WI38 (cell line): ENCODE results near the gene PCDHGA2.
A peak's percentile ranks its signal among the peaks of the same experiment; 100 is the strongest.
"Not testable (repeated sequence)": the region's sequence is repeated elsewhere in the genome, so short reads cannot be mapped to it uniquely, and the experiment has no call there.

Experiments used
- H3K4me3 ChIP-seq: 2 replicates; pipeline ENCODE4 v1.5.1; 2011; ENCODE audit warnings: low read depth, mild to moderate bottlenecking, control low read depth, low read length
- TF ChIP-seq, protein P1 (sequence below): IDR thresholded peaks from 2 replicates; pipeline ENCODE4 v1.5.1; 2012; ENCODE audit warnings: low read depth, mild to moderate bottlenecking, control low read depth, low read length

PCDHGA2 gene

DNA sequence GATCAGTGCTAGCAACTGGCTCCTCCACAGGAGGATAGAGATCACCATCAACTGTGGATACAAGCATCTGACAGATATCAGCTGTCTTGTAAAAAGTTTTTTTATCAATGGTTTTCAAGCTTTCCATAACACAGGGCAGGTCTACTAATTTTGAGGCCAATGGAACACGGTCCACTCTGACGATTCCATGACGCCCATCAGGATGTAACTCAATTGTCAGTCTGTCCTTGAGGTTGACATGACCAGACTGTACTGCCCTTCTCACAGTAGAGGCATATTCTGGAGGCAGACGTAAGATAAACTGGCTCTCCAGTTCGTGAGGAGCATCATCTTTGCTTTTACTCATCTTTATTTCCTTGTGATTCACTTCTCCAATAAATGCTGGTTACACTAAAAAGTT lies 18.9 kb upstream of the PCDHGA2 start:
- H3K4me3 ChIP-seq = peak overlapping the region; percentile 90
- TF ChIP-seq, protein P1, sequence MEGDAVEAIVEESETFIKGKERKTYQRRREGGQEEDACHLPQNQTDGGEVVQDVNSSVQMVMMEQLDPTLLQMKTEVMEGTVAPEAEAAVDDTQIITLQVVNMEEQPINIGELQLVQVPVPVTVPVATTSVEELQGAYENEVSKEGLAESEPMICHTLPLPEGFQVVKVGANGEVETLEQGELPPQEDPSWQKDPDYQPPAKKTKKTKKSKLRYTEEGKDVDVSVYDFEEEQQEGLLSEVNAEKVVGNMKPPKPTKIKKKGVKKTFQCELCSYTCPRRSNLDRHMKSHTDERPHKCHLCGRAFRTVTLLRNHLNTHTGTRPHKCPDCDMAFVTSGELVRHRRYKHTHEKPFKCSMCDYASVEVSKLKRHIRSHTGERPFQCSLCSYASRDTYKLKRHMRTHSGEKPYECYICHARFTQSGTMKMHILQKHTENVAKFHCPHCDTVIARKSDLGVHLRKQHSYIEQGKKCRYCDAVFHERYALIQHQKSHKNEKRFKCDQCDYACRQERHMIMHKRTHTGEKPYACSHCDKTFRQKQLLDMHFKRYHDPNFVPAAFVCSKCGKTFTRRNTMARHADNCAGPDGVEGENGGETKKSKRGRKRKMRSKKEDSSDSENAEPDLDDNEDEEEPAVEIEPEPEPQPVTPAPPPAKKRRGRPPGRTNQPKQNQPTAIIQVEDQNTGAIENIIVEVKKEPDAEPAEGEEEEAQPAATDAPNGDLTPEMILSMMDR = no peak

DNA sequence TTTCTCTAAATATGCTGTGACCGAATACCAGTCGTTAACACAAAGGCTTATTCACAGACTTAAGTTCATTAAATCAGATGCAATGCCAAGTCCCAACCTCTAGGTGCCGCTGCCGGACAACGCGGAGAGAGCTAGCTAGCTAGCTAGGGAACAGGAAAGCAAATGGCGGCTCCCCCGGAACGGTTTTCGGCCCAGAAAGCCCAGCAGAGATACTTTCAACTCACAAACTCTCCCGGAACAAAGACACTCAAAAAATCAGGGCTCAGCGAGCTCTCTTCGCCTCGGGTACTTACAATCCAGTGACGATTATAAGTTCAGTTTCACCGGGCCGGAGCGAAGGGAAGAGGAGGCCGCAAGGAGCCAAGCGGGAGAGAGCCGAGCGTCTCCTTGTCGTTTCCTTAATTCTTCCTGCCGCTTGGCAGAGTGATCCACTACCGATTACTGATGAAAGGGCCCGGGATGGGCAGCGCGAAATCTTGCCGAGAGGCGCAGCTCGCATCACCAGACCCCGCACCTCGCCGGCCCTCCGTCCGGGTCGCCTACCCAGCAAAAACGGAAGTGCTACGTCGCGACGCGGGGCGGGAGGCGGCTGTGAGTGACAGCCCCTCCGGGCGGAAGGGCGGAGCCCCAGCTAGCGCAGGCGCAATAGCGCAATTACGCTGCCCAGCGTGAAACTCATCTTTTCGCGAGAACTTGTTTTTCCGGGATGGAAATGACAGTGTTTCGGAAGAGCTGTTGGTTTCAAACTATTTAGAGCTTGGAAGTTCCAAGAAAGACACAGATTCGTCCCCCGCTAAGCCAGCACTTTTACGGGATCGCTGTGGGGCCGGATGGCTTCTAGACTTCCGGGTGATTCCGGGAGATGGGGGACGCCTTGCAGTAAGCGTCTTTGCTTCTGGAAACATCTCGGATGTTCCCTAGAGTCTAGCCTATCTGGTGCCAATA lies 18.1 kb upstream of the PCDHGA2 start, which contains the start of gene TAF7:
Gene TAF7, minus strand, starts transcription at position 560 of the 945 bp plus-strand sequence. CDS start 740 bp downstream, outside the sequence.
- TF ChIP-seq, protein P1 = peak; percentile 81
- H3K4me3 ChIP-seq = peak within 1 kb of the TSS; percentile 90

GRCh38 chr5:141322261-141322660 lies 16.3 kb upstream of the PCDHGA2 start:
- H3K4me3 ChIP-seq = no peak overlapping the region
- TF ChIP-seq, protein P1 = no peak

DNA sequence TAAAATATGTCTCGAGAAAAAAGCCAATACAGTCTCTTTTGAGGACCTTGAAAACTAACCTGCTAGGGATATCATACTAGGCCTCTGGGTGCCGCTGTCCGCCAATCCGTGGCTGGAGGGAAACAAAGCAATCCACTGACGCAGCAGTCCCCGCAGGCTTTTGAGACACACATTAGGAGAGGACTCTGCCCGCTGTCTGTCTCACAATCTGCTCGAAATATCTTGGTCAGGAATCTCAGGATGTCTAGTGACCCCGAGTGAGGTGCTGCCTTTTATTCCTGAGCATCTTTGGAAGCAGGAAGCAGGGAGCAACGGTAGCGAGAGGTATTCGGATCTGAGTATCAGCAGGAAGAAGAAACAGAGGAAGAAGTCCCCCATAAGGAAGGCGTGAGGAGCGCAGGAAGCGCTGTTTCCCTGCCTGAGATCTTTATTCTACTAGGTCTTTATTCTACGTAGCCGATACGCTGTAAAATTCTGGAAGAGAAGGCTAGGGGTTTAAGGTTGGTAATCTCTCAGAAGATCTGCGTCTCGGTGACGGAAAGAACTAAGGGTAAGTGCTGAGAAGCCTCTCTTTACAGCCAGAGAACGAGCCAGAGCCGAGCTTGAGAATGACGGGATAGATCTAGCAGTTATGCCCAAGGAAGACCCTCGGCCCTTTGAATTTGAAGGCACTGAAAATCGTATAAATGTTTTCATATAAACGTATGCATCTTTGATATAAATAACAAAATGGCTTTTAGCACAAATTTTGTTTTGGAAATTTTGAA lies 12.3 kb upstream of the PCDHGA2 start:
- TF ChIP-seq, protein P1 = peak; percentile 92
- H3K4me3 ChIP-seq = peak overlapping the region; percentile 62

DNA sequence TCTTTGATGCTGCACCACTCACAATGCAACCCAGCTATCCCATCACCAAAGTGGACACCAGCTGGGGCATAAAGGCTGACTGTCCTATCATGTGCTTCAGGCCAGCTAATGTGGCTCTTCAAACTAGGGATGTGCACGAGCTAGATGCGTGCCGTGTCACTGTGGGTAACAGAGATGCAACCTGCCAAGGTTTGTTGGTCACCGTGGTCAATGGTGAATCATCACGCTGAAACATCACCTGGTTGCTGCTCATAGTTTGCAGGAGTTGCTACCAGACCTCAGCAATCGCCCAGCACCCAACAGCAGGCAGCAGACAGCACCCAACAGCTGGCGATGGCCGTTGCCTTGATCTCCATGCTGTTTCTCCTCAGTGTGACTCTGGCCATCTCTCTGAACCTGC lies 10.3 kb upstream of the PCDHGA2 start:
- no peak overlapping the region for H3K4me3 ChIP-seq
- TF ChIP-seq, protein P1 = no peak

DNA sequence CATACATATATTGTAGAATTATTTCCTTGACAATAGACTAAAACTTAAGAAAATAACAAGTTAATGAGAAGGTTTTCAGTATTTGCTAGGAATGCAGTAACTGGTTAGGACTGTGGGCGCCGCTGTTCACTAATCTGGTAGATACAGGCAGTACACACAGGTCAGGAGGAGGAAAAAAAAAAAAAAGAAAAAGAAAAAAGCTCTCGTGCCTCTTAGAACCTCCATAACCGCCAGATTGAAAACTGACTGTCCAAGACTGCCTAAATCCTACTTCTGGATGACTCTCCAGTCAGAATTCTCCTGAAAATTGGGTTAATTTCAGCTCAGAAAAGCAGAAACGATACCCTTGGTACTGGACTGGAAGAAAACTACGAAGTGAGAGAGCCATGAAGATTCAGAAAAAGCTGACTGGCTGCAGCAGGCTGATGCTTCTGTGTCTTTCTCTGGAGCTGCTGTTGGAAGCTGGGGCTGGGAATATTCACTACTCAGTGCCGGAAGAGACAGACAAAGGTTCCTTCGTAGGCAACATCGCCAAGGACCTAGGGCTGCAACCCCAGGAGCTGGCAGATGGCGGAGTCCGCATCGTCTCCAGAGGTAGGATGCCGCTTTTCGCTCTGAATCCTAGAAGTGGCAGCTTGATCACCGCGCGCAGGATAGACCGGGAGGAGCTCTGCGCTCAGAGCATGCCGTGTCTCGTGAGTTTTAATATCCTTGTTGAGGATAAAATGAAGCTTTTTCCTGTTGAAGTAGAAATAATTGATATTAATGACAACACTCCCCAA lies 8.1 kb upstream of the PCDHGA2 start, which contains the start of gene PCDHGA1:
Gene PCDHGA1, plus strand, starts transcription at position 216 of the 782 bp plus-strand sequence.
- TF ChIP-seq, protein P1 = peak; percentile 68
- H3K4me3 ChIP-seq = peak within 1 kb of the TSS; percentile 63

- not testable (repeated sequence) for H3K4me3 ChIP-seq
Measured at GRCh38 chr5:141332571-141332970, 6.0 kb upstream of the PCDHGA2 start.

DNA sequence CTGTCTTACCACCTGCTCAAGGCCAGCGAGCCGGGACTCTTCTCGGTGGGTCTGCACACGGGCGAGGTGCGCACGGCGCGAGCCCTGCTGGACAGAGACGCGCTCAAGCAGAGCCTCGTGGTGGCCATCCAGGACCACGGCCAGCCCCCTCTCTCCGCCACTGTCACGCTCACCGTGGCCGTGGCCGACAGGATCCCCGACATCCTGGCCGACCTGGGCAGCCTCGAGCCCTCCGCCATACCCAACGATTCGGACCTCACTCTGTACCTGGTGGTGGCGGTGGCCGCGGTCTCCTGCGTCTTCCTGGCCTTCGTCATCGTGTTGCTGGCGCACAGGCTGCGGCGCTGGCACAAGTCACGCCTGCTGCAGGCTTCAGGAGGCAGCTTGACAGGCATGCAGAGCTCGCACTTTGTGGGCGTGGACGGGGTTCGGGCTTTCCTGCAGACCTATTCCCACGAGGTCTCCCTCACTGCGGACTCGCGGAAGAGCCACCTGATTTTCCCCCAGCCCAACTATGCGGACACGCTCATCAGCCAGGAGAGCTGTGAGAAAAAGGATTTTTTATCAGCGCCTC lies 2.3 kb downstream of the PCDHGA2 start:
- H3K4me3 ChIP-seq = not testable (repeated sequence)
